ENCODE measurements around the gene MFAP3.

Gene MFAP3

DNA sequence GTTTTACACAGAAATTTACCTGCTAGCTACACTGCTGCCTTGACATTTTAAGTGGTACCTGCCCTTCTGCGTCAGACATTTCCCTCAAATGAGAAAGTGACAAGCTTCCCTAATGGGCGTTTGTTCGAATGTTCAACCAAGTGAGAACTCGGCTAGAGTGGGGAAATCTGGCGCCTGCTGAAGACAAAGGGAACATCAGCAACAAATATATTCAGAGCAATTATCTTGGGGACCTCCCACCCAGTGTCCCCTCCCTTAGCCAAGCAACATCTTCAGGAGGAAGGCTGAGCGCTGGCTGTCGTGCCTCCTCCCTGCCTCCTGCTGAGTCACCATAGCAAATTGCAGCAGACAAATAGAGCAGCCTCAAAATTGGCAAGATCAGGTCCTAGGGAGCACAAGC is 57.1 kb downstream of the MFAP3 start:
- peak; percentile 63 for DNase-seq

GRCh38 chr5:154097031-154097430 is 58.3 kb downstream of the MFAP3 start:
- DNase-seq: no peak

DNA sequence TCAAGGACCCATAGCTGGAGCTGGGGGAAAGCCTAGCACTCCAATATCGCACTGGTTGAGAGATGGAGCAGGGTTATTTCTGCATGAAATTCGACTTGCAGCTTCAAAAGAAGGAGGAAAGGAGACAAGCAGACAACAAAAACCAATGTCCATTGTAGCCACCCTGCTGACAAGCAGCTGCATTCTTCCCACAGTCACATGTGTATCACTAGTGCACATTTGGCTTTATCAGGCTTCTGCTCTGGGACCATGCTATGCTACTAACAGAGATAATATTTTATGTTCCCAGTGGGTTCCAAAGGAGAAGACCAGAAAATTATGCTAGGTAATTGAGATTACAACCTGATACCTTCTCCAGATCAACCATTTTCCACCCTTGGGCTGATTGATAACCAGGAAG is 59.7 kb downstream of the MFAP3 start:
- no peak for DNase-seq

GRCh38 chr5:154101184-154101583 is 62.4 kb downstream of the MFAP3 start:
- DNase-seq: no peak

GRCh38 chr5:154103233-154103632 is 64.5 kb downstream of the MFAP3 start:
- DNase-seq: no peak
